SJSA1 (cell line): Measurements from ENCODE around the gene PFKFB2. TPM values are rescaled to one million over a fixed set of nuclear protein-coding genes. Genes with fewer than 3 reads are reported as not detected.

Experiments used
- DNase-seq, 2 experiments: peaks; one replicate each; pipeline ENCODE4 v3.0.0-alpha.2; 2015 to 2020; ENCODE audit warnings: low spot score in 2 of 2, low read depth in 1 of 2
- H3K27ac ChIP-seq: fragments of 250-450 bp; sonication (Bioruptor Pico); 2 replicates; pipeline ENCODE4 v1.5.1; 2020; ENCODE audit warnings: mild to moderate bottlenecking, moderate library complexity
- H3K27me3 ChIP-seq: fragments of 250-450 bp; sonication (Bioruptor Pico); replicated peaks from 2 replicates; pipeline ENCODE4 v1.5.1; 2020; ENCODE audit warnings: mild to moderate bottlenecking, moderate library complexity
- H3K36me3 ChIP-seq: fragments of 250-450 bp; sonication (Bioruptor Pico); 2 replicates; pipeline ENCODE4 v1.5.1; 2020; ENCODE audit warnings: mild to moderate bottlenecking
- H3K4me1 ChIP-seq: fragments of 250-450 bp; sonication (Bioruptor Pico); replicated peaks from 2 replicates; pipeline ENCODE4 v1.6.1; 2021; ENCODE audit warnings: mild to moderate bottlenecking
- H3K4me3 ChIP-seq: fragments of 250-450 bp; sonication (Bioruptor Pico); 2 replicates; pipeline ENCODE4 v1.5.1; 2020; ENCODE audit warnings: mild to moderate bottlenecking
- H3K9me3 ChIP-seq: fragments of 250-450 bp; sonication (Bioruptor Pico); replicated peaks from 2 replicates; pipeline ENCODE4 v1.5.1; 2020; ENCODE audit warnings: mild to moderate bottlenecking
- total RNA-seq: library from RNA; depleted of rRNA; stranded (reverse); fragments of >200 nt; shearing (Covaris generic); gene quantifications from 2 replicates; pipeline ENCODE4 v1.2.3, GENCODE V29; 2014

Gene PFKFB2
- total RNA-seq, 1 experiment from 2014 or later: 3.8 TPM

DNA sequence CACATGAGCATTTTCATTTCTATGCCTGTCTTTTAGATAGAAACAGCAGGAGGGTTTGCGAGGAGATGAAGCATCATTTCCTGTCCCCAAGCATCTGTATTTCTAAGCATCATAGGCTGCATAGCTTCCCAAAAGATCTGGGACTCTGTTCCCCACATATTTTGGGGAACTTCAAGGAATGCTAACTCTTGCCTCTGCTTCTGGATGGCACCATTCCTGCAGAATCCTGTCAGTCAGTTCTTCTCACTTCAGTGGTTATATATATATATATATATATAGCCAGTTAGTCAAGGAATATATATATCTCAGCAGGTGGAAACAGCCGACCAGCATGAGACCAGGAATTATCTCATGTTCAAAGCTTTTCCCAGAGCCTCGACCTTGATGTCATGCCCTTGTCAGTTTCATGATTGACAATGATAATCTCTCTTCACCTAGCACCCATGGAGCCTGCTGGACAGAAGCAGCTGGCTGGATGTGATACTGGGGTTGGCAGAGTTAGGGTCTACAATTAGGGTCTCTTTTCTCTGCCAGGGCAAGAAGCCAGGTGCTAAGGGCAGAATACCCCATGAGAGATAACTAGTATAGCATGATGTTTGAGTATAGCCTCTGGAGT, 2.4 kb downstream of the PFKFB2 start:
- no peak overlapping the region for H3K27ac ChIP-seq
- no peaks in the 10 kb centered on the region for H3K9me3 ChIP-seq
- no peaks in the 10 kb centered on the region for H3K27me3 ChIP-seq
- H3K4me3 ChIP-seq: no peak overlapping the region
- DNase-seq: no peak
- peaks cover 16% of the 10 kb centered on the region for H3K4me1 ChIP-seq
- peaks cover 3% of the 10 kb centered on the region for H3K36me3 ChIP-seq

DNA sequence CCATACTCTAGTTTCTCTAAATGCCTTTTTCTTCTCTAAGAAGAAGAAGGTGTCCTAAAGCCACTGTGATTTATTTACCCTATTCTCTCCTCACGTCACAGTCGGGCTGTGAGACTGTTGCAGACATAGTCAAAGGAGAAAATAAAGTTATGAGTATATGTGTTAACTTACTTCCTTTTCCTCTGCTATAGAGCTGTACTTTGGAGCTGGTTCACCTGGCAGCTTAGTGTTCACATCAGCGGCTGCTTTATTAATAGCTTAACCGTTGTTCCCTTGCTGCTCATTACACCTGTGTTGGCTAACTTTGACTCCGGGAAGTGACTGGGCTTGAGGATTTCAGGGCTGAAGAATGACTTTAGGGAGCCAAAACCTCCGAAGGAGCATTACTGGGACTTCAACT, 3.6 kb downstream of the PFKFB2 start:
- no peak for DNase-seq
- Histone ChIP-seq H3K4me3 (no peak overlapping the region), H3K27me3 (no peaks in the 10 kb centered on the region), H3K9me3 (no peaks in the 10 kb centered on the region), H3K27ac (no peak overlapping the region), H3K4me1 (peaks cover 8% of the 10 kb centered on the region), H3K36me3 (no peaks in the 10 kb centered on the region)

DNA sequence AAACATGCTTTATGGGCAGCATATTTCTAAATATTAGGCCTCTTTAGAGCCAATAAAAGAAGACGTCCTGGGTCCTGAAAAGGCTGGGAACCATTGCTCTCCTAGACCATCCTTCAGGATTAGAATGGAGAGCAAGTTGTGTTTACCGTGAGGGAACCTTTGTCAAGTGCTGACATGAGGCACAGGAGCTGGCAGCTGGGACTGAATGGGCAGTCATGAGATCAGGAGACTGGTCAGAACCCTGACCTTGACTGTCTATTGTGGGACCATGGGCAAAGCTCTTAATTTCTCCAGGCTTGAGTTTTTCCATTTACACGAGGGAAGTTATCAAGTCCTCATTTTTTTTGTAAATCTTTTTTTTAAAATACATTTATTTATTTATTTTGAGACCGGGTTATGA, 5.2 kb downstream of the PFKFB2 start:
- no peak for DNase-seq
- no peaks in the 10 kb centered on the region for H3K9me3 ChIP-seq
- peaks cover 4% of the 10 kb centered on the region; the same call in 1 of the 2 replicates for H3K36me3 ChIP-seq
- no peak overlapping the region for H3K4me3 ChIP-seq
- H3K27me3 ChIP-seq: no peaks in the 10 kb centered on the region
- no peaks in the 10 kb centered on the region for H3K4me1 ChIP-seq
- no peak overlapping the region for H3K27ac ChIP-seq

DNA sequence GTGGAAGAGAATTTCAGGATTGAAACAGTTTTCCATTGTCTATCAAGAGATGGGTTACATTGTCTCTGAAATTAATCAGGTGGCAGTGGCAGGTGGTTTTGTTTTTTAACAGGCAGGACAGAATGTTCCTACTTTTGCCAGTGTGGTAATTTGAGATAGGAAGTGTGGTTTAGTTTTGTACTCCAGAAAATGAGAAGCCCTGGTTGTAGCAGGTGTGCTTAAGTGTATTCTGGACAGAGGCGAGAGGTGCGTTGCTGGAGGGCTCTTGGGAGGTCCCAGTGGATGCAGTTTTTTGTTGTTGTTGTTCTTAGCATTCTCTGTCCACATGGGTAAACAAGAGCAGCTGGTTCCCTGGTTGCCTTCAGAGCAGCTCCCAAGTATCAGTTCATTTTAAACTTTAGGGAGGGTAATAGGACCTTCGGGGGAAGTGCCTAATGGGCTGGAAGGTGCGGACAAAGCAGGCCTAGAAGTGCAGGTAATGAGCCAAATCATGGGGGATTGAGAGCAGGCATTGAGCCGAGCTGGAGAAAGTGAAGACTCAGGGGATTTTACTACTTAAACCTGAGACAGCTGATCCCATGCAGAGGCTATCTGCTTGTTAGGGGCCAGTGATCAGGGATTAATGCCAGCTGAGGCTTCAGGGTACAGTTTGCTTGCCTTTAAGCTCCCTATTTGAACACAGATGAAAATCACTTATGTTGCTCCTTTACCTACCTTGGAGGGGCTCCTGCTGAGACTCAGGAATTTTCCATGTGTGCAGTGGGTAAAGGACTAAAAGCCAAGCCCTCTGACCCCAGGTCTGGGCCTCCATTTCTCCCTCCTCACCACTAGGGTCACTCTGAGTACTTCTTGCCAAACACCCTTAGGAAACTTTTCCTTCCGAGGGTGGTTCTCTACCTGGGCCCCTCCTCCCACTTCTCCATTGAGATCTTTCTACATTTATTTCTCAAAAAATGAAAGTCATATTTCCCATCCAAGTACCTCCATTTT, 6.1 kb downstream of the PFKFB2 start:
- no peak overlapping the region for H3K4me3 ChIP-seq
- H3K27ac ChIP-seq: no peak overlapping the region
- no peaks in the 10 kb centered on the region for H3K27me3 ChIP-seq
- no peak for DNase-seq
- no peaks in the 10 kb centered on the region for H3K9me3 ChIP-seq
- H3K36me3 ChIP-seq: peaks cover 4% of the 10 kb centered on the region; the same call in 1 of the 2 replicates
- no peaks in the 10 kb centered on the region for H3K4me1 ChIP-seq

DNA sequence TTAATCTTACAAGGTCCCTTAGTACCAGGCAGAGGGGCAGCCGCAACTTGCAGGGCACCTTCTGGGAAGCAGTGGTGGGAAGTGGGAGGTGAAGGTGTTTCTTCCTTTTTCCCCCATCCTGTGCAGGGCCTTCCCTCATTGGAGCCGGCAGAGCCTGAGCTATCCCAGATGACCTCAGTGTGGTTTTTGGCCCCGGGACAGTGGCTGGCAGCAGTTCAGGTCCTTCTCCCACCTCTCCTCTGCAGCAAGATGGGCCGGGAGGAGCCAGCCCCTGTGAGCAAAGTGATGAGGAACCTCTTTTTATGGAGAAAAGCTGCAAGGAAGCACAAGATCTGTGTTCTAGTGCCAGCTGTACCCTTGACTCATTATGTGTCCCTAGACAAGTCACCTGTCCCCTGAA, 6.8 kb downstream of the PFKFB2 start:
- no peak overlapping the region for H3K4me3 ChIP-seq
- H3K4me1 ChIP-seq: no peaks in the 10 kb centered on the region
- no peaks in the 10 kb centered on the region for H3K27me3 ChIP-seq
- H3K9me3 ChIP-seq: no peaks in the 10 kb centered on the region
- H3K27ac ChIP-seq: no peak overlapping the region
- no peak for DNase-seq
- H3K36me3 ChIP-seq: peaks cover 4% of the 10 kb centered on the region; the same call in 1 of the 2 replicates

DNA sequence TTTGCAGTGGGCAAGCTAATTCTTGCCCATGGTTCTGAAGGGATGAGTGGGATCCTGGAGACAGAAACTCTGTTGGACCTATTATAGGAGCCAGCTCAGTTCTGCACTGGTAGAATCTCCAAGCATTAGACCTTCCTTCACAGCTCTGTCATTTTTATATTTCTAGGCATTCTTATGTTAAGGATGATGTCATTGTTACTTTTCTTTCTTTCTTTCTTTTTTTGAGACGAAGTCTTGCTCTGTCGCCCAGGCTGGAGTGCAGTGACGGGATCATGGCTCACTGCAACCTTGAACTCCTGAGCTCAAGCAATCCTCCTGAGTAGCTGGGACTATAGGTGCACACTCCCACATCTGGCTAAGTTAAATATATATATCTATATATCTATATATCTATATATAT, 7.5 kb downstream of the PFKFB2 start:
- no peak for DNase-seq
- peaks cover 4% of the 10 kb centered on the region; the same call in 1 of the 2 replicates for H3K36me3 ChIP-seq
- no peak overlapping the region for H3K4me3 ChIP-seq
- H3K4me1 ChIP-seq: no peaks in the 10 kb centered on the region
- no peaks in the 10 kb centered on the region for H3K9me3 ChIP-seq
- no peak overlapping the region for H3K27ac ChIP-seq
- no peaks in the 10 kb centered on the region for H3K27me3 ChIP-seq

DNA sequence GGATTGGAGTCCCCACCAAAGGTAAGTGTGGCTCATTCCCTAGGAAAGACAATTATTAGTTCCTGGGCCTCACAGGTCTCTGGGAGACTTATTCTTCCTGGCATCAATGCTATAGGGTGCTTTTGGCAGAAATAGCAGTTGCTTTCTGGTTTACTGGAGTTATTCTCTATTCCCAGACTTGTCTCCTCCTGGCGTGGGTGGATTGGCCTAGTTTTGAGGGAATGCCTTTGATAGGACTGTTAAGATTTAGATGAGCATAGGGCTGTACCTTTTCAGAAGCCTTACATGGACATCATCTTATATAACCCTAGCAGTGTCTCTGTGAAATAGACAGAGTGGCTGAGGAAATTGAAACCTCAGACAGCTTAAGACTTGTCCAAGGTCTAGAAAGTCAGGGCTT, 9.0 kb downstream of the PFKFB2 start:
- Histone ChIP-seq H3K27ac (no peak overlapping the region), H3K4me1 (no peaks in the 10 kb centered on the region), H3K27me3 (no peaks in the 10 kb centered on the region), H3K36me3 (peaks cover 4% of the 10 kb centered on the region; the same call in 1 of the 2 replicates), H3K9me3 (no peaks in the 10 kb centered on the region), H3K4me3 (no peak overlapping the region)
- DNase-seq: no peak

DNA sequence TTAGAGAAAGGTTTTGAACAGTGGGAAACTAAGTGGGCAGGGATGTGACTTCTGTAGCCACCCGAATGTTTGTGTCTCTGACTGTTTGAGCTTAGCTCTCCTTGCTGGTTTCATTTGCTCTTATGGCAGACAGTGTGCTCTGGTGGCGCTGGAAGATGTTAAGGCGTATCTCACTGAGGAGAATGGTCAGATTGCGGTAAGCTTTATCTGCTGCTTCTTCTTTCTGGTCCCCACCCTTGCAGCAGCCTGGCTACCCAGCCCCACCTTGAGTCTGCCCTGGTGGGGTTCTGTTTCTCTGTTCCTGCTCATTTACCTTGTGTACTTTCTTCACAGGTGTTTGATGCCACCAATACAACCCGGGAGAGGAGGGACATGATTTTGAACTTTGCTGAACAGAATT, 9.9 kb downstream of the PFKFB2 start:
- no peak for DNase-seq
- Histone ChIP-seq H3K27me3 (no peaks in the 10 kb centered on the region), H3K4me3 (no peak overlapping the region)

DNA sequence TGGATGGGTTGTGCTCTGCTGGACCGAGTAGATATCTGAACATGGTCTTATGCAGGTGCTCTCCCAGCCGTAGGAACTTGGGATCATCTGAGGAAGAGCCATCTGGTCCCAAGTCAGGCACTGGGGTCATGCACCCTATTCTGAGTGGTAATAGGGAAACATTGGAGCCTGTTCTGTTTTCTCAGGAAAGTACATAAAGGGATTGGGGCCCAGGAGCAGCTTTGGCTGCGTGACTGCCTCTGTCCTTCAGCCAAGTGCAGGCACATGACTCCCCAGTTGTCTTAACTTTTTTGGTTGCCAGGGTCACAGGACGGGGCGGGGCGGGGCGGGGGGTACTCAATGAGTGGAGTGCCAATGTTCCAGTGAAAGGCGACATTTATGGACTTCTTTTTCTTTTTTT, 11.5 kb downstream of the PFKFB2 start:
- H3K27ac ChIP-seq: no peak overlapping the region
- DNase-seq: no peak
- H3K27me3 ChIP-seq: no peaks in the 10 kb centered on the region
- H3K4me1 ChIP-seq: no peaks in the 10 kb centered on the region
- no peak overlapping the region for H3K4me3 ChIP-seq
- no peaks in the 10 kb centered on the region for H3K9me3 ChIP-seq
- peaks cover 4% of the 10 kb centered on the region; the same call in 1 of the 2 replicates for H3K36me3 ChIP-seq

More for the DNA sequence above, 9.9 kb downstream of the PFKFB2 start:
- H3K9me3 ChIP-seq: no peaks in the 10 kb centered on the region
- H3K36me3 ChIP-seq: peaks cover 4% of the 10 kb centered on the region; the same call in 1 of the 2 replicates
- H3K27ac ChIP-seq: no peak overlapping the region
- H3K4me1 ChIP-seq: no peaks in the 10 kb centered on the region

DNA sequence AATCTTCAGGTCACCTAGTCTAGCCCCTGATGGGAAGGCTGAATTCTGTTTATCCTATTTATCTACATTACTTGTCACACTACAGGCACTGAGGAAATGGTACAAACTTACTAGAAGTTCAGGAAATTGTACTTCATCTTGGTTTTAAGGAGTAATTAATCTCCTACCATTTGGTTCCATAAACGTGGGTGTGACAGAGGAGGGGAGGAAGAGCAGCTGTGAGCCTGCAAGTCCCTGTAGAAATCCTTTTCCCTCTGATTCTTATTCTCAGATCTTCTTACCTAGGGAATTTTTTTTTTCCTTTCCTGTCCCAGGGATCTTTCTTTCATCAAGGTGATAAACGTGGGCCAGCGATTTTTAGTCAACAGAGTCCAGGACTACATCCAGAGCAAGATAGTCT, 14.1 kb downstream of the PFKFB2 start:
- Histone ChIP-seq H3K27me3 (no peaks in the 10 kb centered on the region), H3K4me1 (no peaks in the 10 kb centered on the region), H3K36me3 (peaks cover 2% of the 10 kb centered on the region), H3K4me3 (no peak overlapping the region), H3K27ac (no peak overlapping the region), H3K9me3 (no peaks in the 10 kb centered on the region)
- DNase-seq: no peak

DNA sequence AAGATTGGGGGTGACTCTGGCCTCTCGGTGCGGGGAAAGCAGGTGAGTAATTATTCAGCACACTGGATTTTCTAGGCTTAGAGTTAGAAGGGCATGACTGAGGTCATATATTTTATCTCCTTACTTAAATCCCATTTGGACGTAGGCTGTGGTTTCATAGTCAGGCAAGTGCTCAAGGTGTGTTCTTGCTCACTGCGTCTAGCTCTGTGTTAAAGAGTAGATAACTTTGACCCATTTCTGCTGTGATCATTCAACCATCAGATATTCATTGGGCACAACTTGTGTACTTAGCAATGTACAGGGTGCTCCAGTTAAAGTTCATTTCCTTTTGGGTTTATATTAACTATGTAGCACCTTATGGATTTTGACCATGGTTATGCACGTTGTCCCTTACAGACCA, 14.6 kb downstream of the PFKFB2 start:
- H3K4me1 ChIP-seq: no peaks in the 10 kb centered on the region
- DNase-seq: no peak
- no peaks in the 10 kb centered on the region; the same call in none of the 2 replicates for H3K36me3 ChIP-seq
- no peak overlapping the region for H3K4me3 ChIP-seq
- H3K9me3 ChIP-seq: no peaks in the 10 kb centered on the region
- H3K27ac ChIP-seq: no peak overlapping the region
- no peaks in the 10 kb centered on the region for H3K27me3 ChIP-seq

DNA sequence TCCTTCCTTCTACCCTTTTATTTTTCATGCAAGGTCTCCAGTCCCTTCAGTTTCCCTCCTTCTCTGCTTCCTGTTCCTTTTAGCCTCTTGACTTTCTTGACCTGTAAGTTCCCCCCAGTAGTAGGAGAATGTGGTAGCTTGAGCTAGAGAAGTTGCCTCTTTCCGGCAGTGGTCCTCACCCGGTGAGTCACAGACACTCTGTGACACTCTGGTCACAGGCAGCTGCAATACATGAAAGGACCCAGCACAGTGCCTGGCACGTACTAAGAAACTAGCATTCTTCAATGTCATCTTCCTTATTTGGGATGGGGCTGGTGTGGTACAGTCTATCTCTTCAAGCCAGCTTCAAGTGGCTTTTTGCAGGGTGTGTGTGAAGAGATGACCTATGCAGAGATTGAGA, 16.0 kb downstream of the PFKFB2 start:
- no peak overlapping the region for H3K27ac ChIP-seq
- no peaks in the 10 kb centered on the region for H3K4me1 ChIP-seq
- no peak for DNase-seq
- no peaks in the 10 kb centered on the region for H3K27me3 ChIP-seq
- no peaks in the 10 kb centered on the region for H3K9me3 ChIP-seq
- H3K4me3 ChIP-seq: no peak overlapping the region
- no peaks in the 10 kb centered on the region; the same call in 1 of the 2 replicates for H3K36me3 ChIP-seq

DNA sequence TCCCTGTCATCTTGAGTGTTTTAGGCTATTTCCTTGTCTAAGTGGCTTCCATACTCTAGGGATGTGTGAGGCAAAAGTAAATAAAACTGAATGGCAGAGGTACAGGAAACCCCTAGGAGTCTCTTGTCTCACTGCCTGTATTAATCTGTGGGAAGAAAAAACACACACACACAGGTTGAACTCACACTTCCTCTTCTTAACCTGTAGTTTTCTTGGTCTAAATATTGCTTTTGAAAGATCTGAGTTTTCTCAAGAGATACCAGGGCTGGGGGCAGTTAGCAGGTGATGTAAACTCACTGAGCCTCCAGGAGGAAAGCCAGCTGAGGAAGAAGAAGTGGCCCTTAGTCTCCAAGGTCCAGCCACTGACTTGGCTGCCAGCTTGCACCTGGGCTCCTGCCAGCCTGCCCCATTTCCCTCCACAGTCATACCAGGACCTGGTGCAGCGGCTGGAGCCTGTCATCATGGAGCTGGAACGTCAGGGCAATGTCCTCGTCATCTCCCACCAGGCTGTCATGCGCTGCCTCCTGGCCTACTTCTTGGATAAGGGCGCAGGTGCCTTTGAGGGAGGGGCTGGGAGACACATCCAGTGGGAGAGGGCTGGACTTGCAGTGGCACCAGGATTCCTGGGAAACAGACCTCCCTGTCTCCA, 16.9 kb downstream of the PFKFB2 start:
- no peaks in the 10 kb centered on the region; the same call in 1 of the 2 replicates for H3K36me3 ChIP-seq
- H3K27ac ChIP-seq: no peak overlapping the region
- no peaks in the 10 kb centered on the region for H3K27me3 ChIP-seq
- H3K4me3 ChIP-seq: no peak overlapping the region
- no peaks in the 10 kb centered on the region for H3K9me3 ChIP-seq
- no peak for DNase-seq
- no peaks in the 10 kb centered on the region for H3K4me1 ChIP-seq

DNA sequence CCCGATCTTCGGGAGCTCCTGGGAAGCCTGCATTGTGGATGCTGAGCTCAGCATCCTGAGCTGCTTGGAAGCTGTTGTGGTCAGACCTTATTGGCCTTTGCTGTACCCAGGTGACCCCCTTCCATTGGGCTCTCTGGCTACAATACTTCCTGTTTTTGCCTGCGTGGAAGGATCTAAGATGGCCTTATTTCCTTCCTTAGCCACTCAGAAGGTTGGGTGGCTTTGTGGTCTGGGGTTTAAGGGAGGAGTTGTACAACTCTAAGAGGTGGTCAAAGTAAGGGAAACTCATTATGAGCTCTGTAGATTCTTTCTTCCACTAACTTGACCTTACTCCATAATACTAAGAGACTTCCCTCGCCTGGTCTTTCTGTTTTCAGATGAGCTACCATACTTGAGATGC, 17.7 kb downstream of the PFKFB2 start:
- no peak for DNase-seq
- Histone ChIP-seq H3K9me3 (no peaks in the 10 kb centered on the region), H3K4me1 (no peaks in the 10 kb centered on the region), H3K27me3 (no peaks in the 10 kb centered on the region), H3K36me3 (no peaks in the 10 kb centered on the region; the same call in 1 of the 2 replicates), H3K27ac (no peak overlapping the region), H3K4me3 (no peak overlapping the region)
